ENCODE measurements around the gene CPSF7.

- no peak for TF ChIP-seq EZH2 (IDR thresholded peaks at IDR 0.05; ENCODE audit: insufficient read depth, poor library complexity, severe bottlenecking)
- no peak for TF ChIP-seq EZH2phosphoT487 (IDR thresholded peaks at IDR 0.05; ENCODE audit: insufficient read depth, low read depth)
Observed at GRCh38 chr11:61358566-61358965, 71.2 kb downstream of the CPSF7 start.
